ENCODE data around the gene TARM1. TPM values are rescaled to one million over a fixed set of nuclear protein-coding genes. Genes with fewer than 3 reads are reported as not detected.

The TARM1 gene
- total RNA-seq, 8 experiments from 2014 or later: not detected

- H3K4me3 ChIP-seq: no peak overlapping the region
- ATAC-seq (replicated peaks in 6 of 8): no peak
- H3K4me1 ChIP-seq (replicated peaks in 1 of 2): peaks cover 3 to 9% of the 10 kb centered on the region in 2 donors
- WGBS, 10 experiments: 40 to 100% (median 66%) methylated on average over 1 to 3 of the region's 8 CpGs; no CpG with 5 or more reads in 4 of the 10 experiments
- no peak overlapping the region for H3K27ac ChIP-seq
- in situ Hi-C loops (cut with MboI; ENCODE audit: low pct_unique_long_range_greater_than_20kb in 2 of 9, low sequenced_read_pairs in 9 of 9, unreplicated experiment in 9 of 9): loop anchor here in 5 of 9 experiments (10.0 to 25.0 kb wide), 3 partner anchors 177 to 209 kb away; partner anchors contain the start of gene NLRP12 (in 1 of the 5)
Observed at GRCh38 chr19:54021363-54021762, 59.8 kb downstream of the TARM1 start.

Other genes starting within 250 kb of the TARM1 start
- 10 to 100 TPM in 5 of 8 experiments, 1 to 10 TPM in 3; 2.1 to 26.7 (median 11.6) TPM for gene MYADM, start 213.5 kb downstream of the TARM1 start, total RNA-seq
- 1 to 10 TPM in 4 of 8 experiments, under 1 TPM in 4; 0.10 to 2.4 (median 0.91) TPM for gene PRKCG, start 199.2 kb downstream of the TARM1 start, total RNA-seq
- gene CACNG7, start 172.1 kb downstream of the TARM1 start, total RNA-seq: 10 to 100 TPM in 4 of 8 experiments, 1 to 10 TPM in 1, under 1 TPM in 3; 0.27 to 26.3 (median 12.1) TPM
- gene CACNG8, start 118.4 kb downstream of the TARM1 start, total RNA-seq: 1 to 10 TPM in 7 of 8 experiments, under 1 TPM in 1; 0.15 to 6.1 (median 1.6) TPM
- 1 to 10 TPM in 4 of 8 experiments, under 1 TPM in 3, not detected in 1; 0.15 to 2.2 (median 1.0) TPM for gene CACNG6, start 89.7 kb downstream of the TARM1 start, total RNA-seq
- gene VSTM1, start 17.5 kb downstream of the TARM1 start, total RNA-seq: 1 to 10 TPM in 1 of 8 experiments, not detected in 7; 1.7 TPM
- gene OSCAR, start 19.4 kb upstream of the TARM1 start, total RNA-seq: under 1 TPM; 0.11 to 0.95 (median 0.22) TPM
- gene NDUFA3, start 21.5 kb upstream of the TARM1 start, total RNA-seq: 100 to 1,000 TPM; 188 to 271 (median 210) TPM
- gene TFPT, start 34.3 kb upstream of the TARM1 start, total RNA-seq: 10 to 100 TPM; 14.9 to 34.7 (median 20.8) TPM
- gene PRPF31, start 34.4 kb upstream of the TARM1 start, total RNA-seq: 10 to 100 TPM; 29.5 to 78.7 (median 59.3) TPM
- 10 to 100 TPM in 4 of 8 experiments, 1 to 10 TPM in 4; 8.4 to 47.1 (median 13.0) TPM for gene CNOT3, start 56.4 kb upstream of the TARM1 start, total RNA-seq
- 10 to 100 TPM in 6 of 8 experiments, 1 to 10 TPM in 2; 8.2 to 12.5 (median 10.9) TPM for gene LENG1, start 78.4 kb upstream of the TARM1 start, total RNA-seq
- 1 to 10 TPM in 6 of 8 experiments, under 1 TPM in 2; 0.76 to 2.8 (median 1.5) TPM for gene TMC4, start 91.8 kb upstream of the TARM1 start, total RNA-seq
- gene MBOAT7, start 108.2 kb upstream of the TARM1 start, total RNA-seq: 10 to 100 TPM; 20.5 to 59.8 (median 30.3) TPM
- 10 to 100 TPM; 29.7 to 69.7 (median 43.1) TPM for gene TSEN34, start 109.9 kb upstream of the TARM1 start, total RNA-seq
- 1,000 to 10,000 TPM; 1,240 to 1,920 (median 1,801) TPM for gene RPS9, start 119.5 kb upstream of the TARM1 start, total RNA-seq
- gene LILRB3, start 141.6 kb upstream of the TARM1 start, total RNA-seq: 1 to 10 TPM in 2 of 8 experiments, under 1 TPM in 6; 0.13 to 1.7 (median 0.43) TPM
- gene LILRA6, start 161.4 kb upstream of the TARM1 start, total RNA-seq: under 1 TPM in 7 of 8 experiments, not detected in 1; 0.05 to 0.56 (median 0.27) TPM
- under 1 TPM in 6 of 8 experiments, not detected in 2; under 0.01 to 0.81 (median 0.17) TPM for gene LILRB5, start 175.9 kb upstream of the TARM1 start, total RNA-seq
- under 1 TPM in 5 of 8 experiments, not detected in 3; 0.04 to 0.57 (median 0.18) TPM for gene LILRB2, start 199.7 kb upstream of the TARM1 start, total RNA-seq
- gene LILRA5, start 231.8 kb upstream of the TARM1 start, total RNA-seq: under 1 TPM in 1 of 8 experiments, not detected in 7; 0.28 TPM